COR-L47 (cell line): ENCODE data around the gene GLIPR2.
"Not testable (repeated sequence)": the region's sequence is repeated elsewhere in the genome, so short reads cannot be mapped to it uniquely, and the experiment has no call there.

Experiments
- DNase-seq: peaks from one replicate; lab custom pipeline; 2025; lab: John Stamatoyannopoulos, UW

The GLIPR2 gene

GRCh38 chr9:36123515-36123914 lies 13.0 kb upstream of the GLIPR2 start:
- DNase-seq: no peak

GRCh38 chr9:36125062-36125855 lies 11.3 kb upstream of the GLIPR2 start:
- no peak for DNase-seq

GRCh38 chr9:36126016-36126730 lies 10.4 kb upstream of the GLIPR2 start:
- DNase-seq: no peak

- DNase-seq: no peak
Observed at GRCh38 chr9:36127652-36128244, 8.8 kb upstream of the GLIPR2 start.

GRCh38 chr9:36128349-36128748 lies 8.2 kb upstream of the GLIPR2 start:
- DNase-seq: no peak

GRCh38 chr9:36129139-36129538 lies 7.4 kb upstream of the GLIPR2 start:
- no peak for DNase-seq

- not testable (repeated sequence) for DNase-seq
Observed at GRCh38 chr9:36131666-36132065, 4.9 kb upstream of the GLIPR2 start.

GRCh38 chr9:36132086-36132485 lies 4.4 kb upstream of the GLIPR2 start:
- no peak for DNase-seq

GRCh38 chr9:36134761-36135505 lies 1.6 kb upstream of the GLIPR2 start:
- no peak for DNase-seq

- no peak for DNase-seq
Observed at GRCh38 chr9:36135741-36136271, 727 bp upstream of the GLIPR2 start.

GRCh38 chr9:36136894-36137391 lies 410 bp downstream of the GLIPR2 start:
- DNase-seq: no peak

GRCh38 chr9:36137392-36138004 lies 965 bp downstream of the GLIPR2 start:
- no peak for DNase-seq

GRCh38 chr9:36138496-36138895 lies 2.0 kb downstream of the GLIPR2 start:
- DNase-seq: no peak

GRCh38 chr9:36138901-36139300 lies 2.4 kb downstream of the GLIPR2 start:
- no peak for DNase-seq

GRCh38 chr9:36140086-36141084 lies 3.9 kb downstream of the GLIPR2 start:
- no peak for DNase-seq

GRCh38 chr9:36141288-36141687 lies 4.8 kb downstream of the GLIPR2 start:
- DNase-seq: no peak

- no peak for DNase-seq
Observed at GRCh38 chr9:36141761-36142160, 5.2 kb downstream of the GLIPR2 start.

- DNase-seq: no peak
Observed at GRCh38 chr9:36142510-36143244, 6.1 kb downstream of the GLIPR2 start.

- DNase-seq: no peak
Observed at GRCh38 chr9:36143245-36143641, 6.7 kb downstream of the GLIPR2 start.
